Measurements from ENCODE around the gene DDX19B.
A peak's percentile ranks its signal among the peaks of the same experiment; 100 is the strongest.
"Not testable (repeated sequence)": the region's sequence is repeated elsewhere in the genome, so short reads cannot be mapped to it uniquely, and the experiment has no call there.

The DDX19B gene

GRCh38 chr16:70289229-70290094 is 9.5 kb upstream of the DDX19B start, which contains the start of gene AARS1:
Gene AARS1 (minus strand): TSS chr16:70289506. CDS start chr16:70282763, 6,743 bp downstream.
- H3K9ac ChIP-seq: peak within 1 kb of the TSS; percentile 98
- H3K9me3 ChIP-seq: peaks cover 3% of the 10 kb centered on the region; the same call in 1 of the 2 replicates
- H3K27me3 ChIP-seq: no peaks in the 10 kb centered on the region
- TF ChIP-seq Cebpa-rat (IDR thresholded peaks at IDR 0.05): no peak
- peaks cover 31% of the 10 kb centered on the region for H4K20me1 ChIP-seq
- peak within 1 kb of the TSS; percentile 83 for H3K4me2 ChIP-seq
- peak within 1 kb of the TSS; percentile 79 for H3K4me3 ChIP-seq
- H3K36me3 ChIP-seq: peaks cover 21% of the 10 kb centered on the region
- peak within 1 kb of the TSS; percentile 97 for H3K27ac ChIP-seq
- peaks cover 21% of the 10 kb centered on the region for H3K4me1 ChIP-seq

- TF ChIP-seq Cebpa-rat (IDR thresholded peaks at IDR 0.05): no peak
- Histone ChIP-seq H3K9ac (no peak overlapping the region), H3K36me3 (0 out of 2 replicates have a peak, but pooled peaks cover 5% of the 10 kb centered on the region), H3K27me3 (no peaks in the 10 kb centered on the region), H3K27ac (no peak overlapping the region), H3K4me2 (no peak overlapping the region), H3K9me3 (peaks cover 7% of the 10 kb centered on the region; the same call in 1 of the 2 replicates), H3K4me1 (peaks cover 21% of the 10 kb centered on the region), H4K20me1 (peaks cover 15% of the 10 kb centered on the region), H3K4me3 (no peak overlapping the region)
Observed at GRCh38 chr16:70290949-70291519, 8.0 kb upstream of the DDX19B start.

DNA sequence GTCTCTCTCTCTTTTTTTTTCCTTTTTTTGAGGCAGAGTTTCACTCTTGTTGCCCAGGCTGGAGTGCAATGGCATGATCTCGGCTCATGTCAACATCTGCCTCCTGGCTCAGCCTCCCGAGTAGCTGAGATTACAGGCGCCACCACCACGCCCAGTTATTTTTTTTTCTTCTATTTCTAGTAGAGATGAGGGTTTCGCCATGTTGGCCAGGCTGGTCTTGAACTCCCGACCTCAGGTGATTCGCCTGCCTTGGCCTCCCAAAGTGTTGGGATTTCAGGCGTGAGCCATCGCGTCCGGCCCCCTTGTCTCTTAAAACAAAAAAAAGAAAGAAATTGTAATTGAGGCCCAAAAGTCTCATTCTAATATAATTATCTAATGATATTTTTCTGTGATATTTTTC is 6.8 kb upstream of the DDX19B start:
- peaks cover 21% of the 10 kb centered on the region for H3K4me1 ChIP-seq
- H3K9ac ChIP-seq, H3K4me3 ChIP-seq, H3K4me2 ChIP-seq, H3K9me3 ChIP-seq, H3K36me3 ChIP-seq, H3K27me3 ChIP-seq, H4K20me1 ChIP-seq, H3K27ac ChIP-seq: not testable (repeated sequence)

DNA sequence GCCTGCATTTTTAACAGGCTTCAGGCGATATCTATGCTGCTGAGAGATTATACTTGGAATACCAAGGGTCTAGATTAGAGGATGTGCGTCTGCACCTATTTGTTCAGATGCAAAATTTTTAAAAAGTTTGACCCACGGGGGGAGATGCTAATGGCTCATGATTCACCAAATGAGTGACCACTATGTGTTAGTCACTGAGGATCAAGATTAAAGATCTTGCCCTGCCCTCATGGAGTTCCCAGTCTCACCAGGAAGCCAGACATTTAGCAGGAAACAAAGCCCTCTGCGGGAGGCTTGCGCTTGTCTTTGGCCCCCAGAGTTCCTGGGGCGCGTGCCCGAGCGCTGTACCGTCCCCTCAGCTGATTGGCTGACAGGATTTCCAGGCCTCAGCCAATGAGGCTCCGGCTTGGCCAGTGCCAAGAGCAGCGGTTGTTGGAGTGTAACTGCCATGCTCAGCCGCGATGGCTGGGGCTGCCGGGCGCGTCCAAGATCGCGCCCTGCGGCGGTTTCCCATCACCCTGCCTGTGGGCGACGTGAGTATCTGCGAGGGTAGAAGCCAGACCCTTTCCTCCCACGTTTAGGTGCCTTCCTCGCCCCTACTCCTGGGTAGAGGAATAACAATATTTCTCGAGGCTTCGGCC is 4.5 kb upstream of the DDX19B start:
- no peaks in the 10 kb centered on the region for H3K36me3 ChIP-seq
- no peaks in the 10 kb centered on the region for H4K20me1 ChIP-seq
- TF ChIP-seq Cebpa-rat (IDR thresholded peaks at IDR 0.05): no peak
- H3K27me3 ChIP-seq: no peaks in the 10 kb centered on the region
- H3K4me1 ChIP-seq: peaks cover 14% of the 10 kb centered on the region
- no peak overlapping the region for H3K4me2 ChIP-seq
- H3K9ac ChIP-seq: no peak overlapping the region
- no peak overlapping the region for H3K4me3 ChIP-seq
- H3K9me3 ChIP-seq: peaks cover 7% of the 10 kb centered on the region; the same call in 1 of the 2 replicates
- no peak overlapping the region for H3K27ac ChIP-seq

DNA sequence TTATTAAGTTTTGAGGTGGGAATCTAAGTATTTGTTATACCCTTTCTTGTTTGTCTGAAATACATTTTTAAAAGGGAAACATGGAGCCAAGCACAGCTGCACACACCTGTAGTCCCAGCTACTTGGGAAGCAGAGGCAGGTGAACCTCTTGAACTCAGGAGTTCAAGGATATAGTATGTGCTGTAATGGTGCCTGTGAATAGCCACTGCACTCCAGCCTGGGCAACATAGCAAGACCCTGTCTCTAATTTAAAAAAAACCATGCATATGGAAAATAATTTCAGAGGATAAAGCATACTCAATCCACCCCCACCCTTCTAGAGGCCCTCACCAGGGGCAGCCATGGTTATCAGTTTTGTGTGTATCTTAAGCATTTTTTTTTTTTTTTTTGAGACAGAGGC is 3.4 kb upstream of the DDX19B start:
- H3K4me3 ChIP-seq: no peak overlapping the region
- no peak for TF ChIP-seq Cebpa-rat (IDR thresholded peaks at IDR 0.05)

DNA sequence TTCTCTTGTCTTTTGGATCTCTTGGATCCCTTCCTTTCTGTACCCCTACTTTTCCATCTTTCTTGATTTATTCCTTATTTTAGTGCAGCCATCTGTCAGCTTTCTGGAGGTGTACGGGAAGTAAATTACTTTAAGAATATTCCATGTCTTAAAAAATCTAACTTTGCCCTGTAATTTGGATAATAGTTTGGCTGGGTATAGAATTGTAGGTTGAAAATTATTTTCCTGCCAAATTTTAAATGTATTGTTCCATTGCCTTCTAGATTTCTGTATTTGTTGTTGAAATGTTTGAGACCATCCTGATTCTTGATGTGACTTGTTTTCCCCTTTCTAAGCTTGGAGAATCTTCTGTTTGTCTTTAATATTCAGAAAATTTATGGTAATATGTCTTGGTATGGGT is 2.1 kb downstream of the DDX19B start:
- Histone ChIP-seq H3K9ac (no peak overlapping the region), H4K20me1 (peaks cover 9% of the 10 kb centered on the region; the same call in 1 of the 2 replicates), H3K27ac (no peak overlapping the region), H3K4me3 (no peak overlapping the region), H3K4me1 (peaks cover 17% of the 10 kb centered on the region), H3K27me3 (no peaks in the 10 kb centered on the region), H3K9me3 (peaks cover 23% of the 10 kb centered on the region), H3K36me3 (peaks cover 24% of the 10 kb centered on the region), H3K4me2 (no peak overlapping the region)
- TF ChIP-seq Cebpa-rat (IDR thresholded peaks at IDR 0.05): no peak

More for the DNA sequence above, 3.4 kb upstream of the DDX19B start:
- Histone ChIP-seq H4K20me1 (no peaks in the 10 kb centered on the region), H3K27me3 (no peaks in the 10 kb centered on the region), H3K36me3 (peaks cover 5% of the 10 kb centered on the region; the same call in 1 of the 2 replicates), H3K9me3 (peaks cover 14% of the 10 kb centered on the region), H3K9ac (no peak overlapping the region), H3K27ac (no peak overlapping the region), H3K4me1 (peaks cover 10% of the 10 kb centered on the region), H3K4me2 (no peak overlapping the region)

GRCh38 chr16:70302745-70303144 is 3.8 kb downstream of the DDX19B start:
- Histone ChIP-seq H4K20me1 (peaks cover 11% of the 10 kb centered on the region; the same call in 1 of the 2 replicates), H3K36me3 (peaks cover 31% of the 10 kb centered on the region), H3K9me3 (peaks cover 23% of the 10 kb centered on the region), H3K4me2 (no peak overlapping the region), H3K4me3 (no peak overlapping the region), H3K27ac (no peak overlapping the region), H3K9ac (no peak overlapping the region), H3K4me1 (peaks cover 17% of the 10 kb centered on the region), H3K27me3 (no peaks in the 10 kb centered on the region)
- TF ChIP-seq Cebpa-rat (IDR thresholded peaks at IDR 0.05): no peak

DNA sequence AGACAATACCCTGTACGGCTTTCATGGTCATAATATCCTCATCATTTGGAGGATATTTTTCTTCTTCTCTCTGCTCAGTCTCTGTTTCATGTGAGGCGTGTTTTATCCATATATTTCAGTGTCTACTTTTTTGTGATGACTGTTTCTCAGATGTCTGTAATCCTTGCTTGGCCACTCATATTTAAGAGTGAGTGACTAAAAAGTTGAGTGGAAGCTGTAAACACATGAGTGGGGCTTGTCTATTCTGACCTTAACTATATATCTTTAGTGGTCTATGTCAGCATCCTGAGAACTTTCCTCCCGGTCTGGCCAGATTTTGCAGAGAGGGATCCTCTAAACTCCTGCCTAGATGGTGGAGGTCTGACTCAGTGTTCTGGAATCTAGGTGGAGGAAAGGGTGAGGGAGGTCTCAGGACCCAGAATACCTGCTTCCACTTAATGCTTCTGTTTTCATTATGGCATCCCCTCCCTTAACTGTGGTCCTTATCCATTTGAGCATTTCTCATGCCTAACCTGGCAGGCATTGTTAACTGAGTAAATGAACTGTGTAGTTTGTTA is 6.0 kb downstream of the DDX19B start:
- no peak overlapping the region for H3K27ac ChIP-seq
- no peak for TF ChIP-seq Cebpa-rat (IDR thresholded peaks at IDR 0.05)
- H3K9ac ChIP-seq: no peak overlapping the region
- peaks cover 38% of the 10 kb centered on the region for H3K36me3 ChIP-seq
- no peak overlapping the region for H3K4me3 ChIP-seq
- H3K27me3 ChIP-seq: no peaks in the 10 kb centered on the region
- no peak overlapping the region for H3K4me2 ChIP-seq
- peaks cover 11% of the 10 kb centered on the region; the same call in 1 of the 2 replicates for H4K20me1 ChIP-seq
- H3K9me3 ChIP-seq: peaks cover 23% of the 10 kb centered on the region
- peaks cover 11% of the 10 kb centered on the region; the same call in 1 of the 2 replicates for H3K4me1 ChIP-seq

DNA sequence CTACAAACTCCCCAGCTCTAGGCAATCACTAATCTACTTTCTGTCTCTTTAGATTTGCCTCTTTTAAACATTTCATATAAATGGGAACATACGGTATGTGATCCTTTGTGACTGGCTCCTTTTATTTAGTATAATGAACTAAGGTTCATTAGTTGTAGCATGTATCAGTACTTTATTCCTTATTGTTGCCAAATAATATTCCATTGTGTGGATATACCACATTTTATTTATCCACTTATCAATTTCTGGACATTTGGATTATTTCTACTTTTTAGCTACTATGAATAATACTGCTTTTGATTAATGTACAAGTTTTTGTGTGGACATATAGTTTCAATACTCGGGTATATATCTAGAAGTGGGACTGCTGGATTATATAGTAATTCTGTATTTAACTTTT is 7.9 kb downstream of the DDX19B start:
- Histone ChIP-seq H4K20me1 (peaks cover 11% of the 10 kb centered on the region; the same call in 1 of the 2 replicates), H3K9ac (no peak overlapping the region)
- TF ChIP-seq Cebpa-rat (IDR thresholded peaks at IDR 0.05): no peak

DNA sequence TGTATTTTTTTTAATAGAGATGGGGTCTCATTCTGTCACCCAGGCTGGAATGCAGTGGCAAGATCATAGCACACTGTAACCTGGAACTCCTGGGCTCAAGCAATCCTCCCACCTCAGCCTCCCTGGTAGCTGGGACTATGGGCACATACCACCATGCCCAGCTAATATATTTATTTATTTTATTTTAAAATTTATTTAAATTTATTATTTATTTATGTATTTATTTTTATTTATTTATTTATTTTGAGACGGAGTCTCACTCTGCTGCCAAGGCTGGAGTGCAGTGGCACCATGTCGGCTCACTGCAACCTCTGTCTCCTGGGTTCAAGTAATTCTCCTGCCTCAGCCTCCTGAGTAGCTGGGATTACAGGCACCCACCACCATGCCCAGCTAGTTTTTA is 8.7 kb downstream of the DDX19B start:
- not testable (repeated sequence) for H3K4me3 ChIP-seq, H3K27ac ChIP-seq, H3K9ac ChIP-seq, H3K4me2 ChIP-seq, H3K9me3 ChIP-seq, H3K27me3 ChIP-seq
- Histone ChIP-seq H3K4me1 (peaks cover 19% of the 10 kb centered on the region), H4K20me1 (peaks cover 11% of the 10 kb centered on the region; the same call in 1 of the 2 replicates), H3K36me3 (peaks cover 28% of the 10 kb centered on the region)

More for the DNA sequence above, 7.9 kb downstream of the DDX19B start:
- Histone ChIP-seq H3K36me3 (peaks cover 33% of the 10 kb centered on the region), H3K27ac (no peak overlapping the region), H3K4me1 (peaks cover 19% of the 10 kb centered on the region), H3K4me3 (no peak overlapping the region), H3K27me3 (no peaks in the 10 kb centered on the region), H3K9me3 (peaks cover 4% of the 10 kb centered on the region), H3K4me2 (no peak overlapping the region)
